GM21786 (cell line): ENCODE data around the gene KRT83.

Experiments used
- ATAC-seq: cut with Tn5 transposase; IDR thresholded peaks from one replicate; pipeline ENCODE4 v1.9.1; 2021; ENCODE audit not compliant: unreplicated experiment

The KRT83 gene

DNA sequence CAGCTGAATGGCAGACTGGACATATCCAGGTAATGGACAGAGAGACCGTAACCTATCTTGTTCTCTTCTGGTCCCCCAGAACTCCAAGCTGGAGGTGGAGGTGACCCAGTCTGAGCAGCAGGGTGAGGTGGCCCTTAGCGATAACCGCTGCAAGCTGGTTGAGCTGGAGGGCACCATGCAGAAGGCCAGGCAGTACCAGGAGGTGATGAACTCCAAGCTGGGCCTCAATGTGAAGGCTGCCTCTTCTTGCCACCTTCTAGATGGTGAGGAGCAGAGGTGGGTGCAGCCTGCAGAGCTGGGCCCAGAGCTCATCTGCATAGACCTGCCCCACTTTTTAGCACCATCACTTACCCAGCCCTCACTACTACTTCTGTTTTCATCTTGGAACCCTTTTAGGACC, 53.9 kb downstream of the KRT83 start:
- no peak for ATAC-seq

- no peak for ATAC-seq
Observed at GRCh38 chr12:52266514-52266913, 54.7 kb downstream of the KRT83 start.

DNA sequence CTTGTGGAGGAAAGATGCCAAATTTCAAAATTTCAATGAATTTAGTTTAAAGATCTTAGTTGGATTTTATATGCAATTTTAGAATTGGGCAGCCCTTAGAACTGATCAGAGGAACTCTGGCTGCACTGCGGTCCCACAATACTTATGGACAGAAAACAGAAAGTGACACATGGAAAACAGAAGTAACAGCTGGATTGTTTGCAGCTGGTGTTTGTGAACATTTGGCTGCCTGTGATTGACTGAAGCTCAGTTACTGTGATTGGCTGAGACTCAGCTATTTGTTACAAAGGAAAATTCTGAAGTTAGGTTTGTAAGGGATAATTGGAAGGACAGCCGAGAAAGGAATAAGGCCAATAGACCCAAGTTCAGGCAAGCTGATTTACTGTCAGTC, 56.8 kb downstream of the KRT83 start:
- ATAC-seq, result no peak
